Measurements from ENCODE around the gene SSH3.
A peak's percentile ranks its signal among the peaks of the same experiment; 100 is the strongest.

Gene SSH3

GRCh38 chr11:67351275-67352005, 48.1 kb downstream of the SSH3 start:
- DNase-seq: peak; percentile 60

GRCh38 chr11:67352546-67353316, 49.4 kb downstream of the SSH3 start:
- DNase-seq: peak; percentile 68

GRCh38 chr11:67353317-67354074, 50.2 kb downstream of the SSH3 start, which contains the start of gene POLD4:
Gene POLD4, minus strand, starts transcription at chr11:67353546. Its CDS starts 147 bp downstream, at chr11:67353399.
- DNase-seq: peak; percentile 97

- DNase-seq: no peak
These were observed 51.0 kb downstream of the SSH3 start for GRCh38 chr11:67354075-67355022.

- no peak for DNase-seq
These were observed 51.9 kb downstream of the SSH3 start for GRCh38 chr11:67355023-67355793.

GRCh38 chr11:67355794-67356386, 52.6 kb downstream of the SSH3 start:
- no peak for DNase-seq

DNA sequence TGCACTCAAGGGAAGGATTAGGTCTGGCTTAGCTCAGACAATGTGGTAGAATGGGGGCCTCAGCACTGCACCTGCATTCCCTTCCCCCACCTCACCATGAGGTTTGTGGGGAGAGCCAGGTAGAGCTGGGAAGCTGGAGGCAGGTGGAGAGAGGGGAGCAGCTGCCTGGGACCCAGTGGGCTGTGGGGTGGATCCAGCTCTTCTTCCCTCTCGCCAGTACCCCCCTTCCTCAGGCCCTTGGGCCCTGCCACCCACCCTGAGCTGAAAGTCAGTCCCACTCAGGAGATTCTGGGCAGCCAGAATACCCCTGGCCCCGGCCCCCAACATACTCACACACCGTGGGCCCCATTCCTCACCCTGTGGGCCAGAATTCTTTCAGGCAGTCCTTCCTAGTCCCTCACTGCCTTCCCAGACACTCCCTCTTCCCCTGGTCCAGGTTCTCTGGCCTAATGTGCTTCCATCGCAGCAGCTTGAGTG, 53.1 kb downstream of the SSH3 start:
- no peak for DNase-seq

GRCh38 chr11:67356864-67357561, 53.7 kb downstream of the SSH3 start:
- DNase-seq: peak; percentile 63

DNA sequence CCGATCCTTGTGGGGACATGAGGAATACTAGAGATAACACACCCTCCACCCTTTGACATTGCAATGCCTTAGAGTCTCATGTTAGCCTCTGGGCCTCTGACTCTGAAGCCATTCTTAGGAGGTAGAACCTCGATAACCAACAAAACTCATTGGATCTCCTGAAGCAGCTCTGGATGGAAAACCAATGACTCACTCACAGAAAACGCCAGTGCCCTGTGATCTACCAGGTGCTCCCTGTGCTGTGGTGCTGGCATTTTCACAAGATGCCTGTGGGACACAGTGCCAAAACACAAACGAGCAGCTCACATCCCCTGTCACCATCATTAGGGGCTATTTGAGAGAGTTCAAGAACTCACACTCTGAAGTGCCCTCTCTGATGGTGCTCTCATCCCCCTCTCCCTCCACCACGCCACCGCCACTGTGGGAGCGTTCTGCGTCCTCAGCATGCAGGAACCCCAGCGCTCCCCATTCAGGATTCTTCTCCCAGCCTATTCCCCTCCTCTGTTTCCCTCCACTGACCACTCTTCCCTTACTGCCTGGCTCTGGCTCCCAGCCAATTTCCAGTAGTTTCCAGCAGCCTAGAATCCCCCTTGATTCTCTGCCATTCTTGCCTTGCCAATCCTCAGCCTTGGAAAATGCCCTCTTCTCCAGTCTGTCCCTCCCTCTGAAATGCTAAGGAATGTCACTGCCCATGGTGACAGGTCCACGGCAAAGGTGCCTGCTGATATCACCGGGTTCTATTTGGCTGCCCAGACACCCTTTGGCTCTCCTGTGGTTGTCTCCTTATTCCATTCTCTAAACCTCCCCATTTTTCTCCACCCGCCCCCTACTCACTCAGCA, 54.7 kb downstream of the SSH3 start:
- no peak for DNase-seq
